Caco-2 (cell line): Measurements from ENCODE around the gene PLD3. TPM values are rescaled to one million over a fixed set of nuclear protein-coding genes. Genes with fewer than 3 reads are reported as not detected.
"Not testable (repeated sequence)": the region's sequence is repeated elsewhere in the genome, so short reads cannot be mapped to it uniquely, and the experiment has no call there.

Experiments
- BruUV-seq: library from RNA; stranded (reverse); fragments of 400-500 nt; replicated peaks from 2 replicates; lab custom pipeline; 2021; lab: Mats Ljungman, UMichigan
- CTCF ChIA-PET: fragments of 300-600 bp; sonication (Branson Sonifier 250); formaldehyde crosslinking; loops from one replicate; lab custom pipeline; 2022; ENCODE audit warnings: antibody characterized with exemption; lab: Charles Lee
- POLR2A ChIA-PET: fragments of 300-600 bp; sonication (Branson Sonifier 250); formaldehyde crosslinking; loops from one replicate; lab custom pipeline; 2022; ENCODE audit warnings: antibody characterized with exemption; lab: Charles Lee
- DNase-seq, 2 experiments: peaks; one replicate each; pipeline versions ENCODE4 v3.0.0 to v3.0.0-alpha.2; 2020 to 2022
- H3K27me3 ChIP-seq: replicated peaks from 2 replicates; pipeline ENCODE4 v1.6.0; 2011; ENCODE audit warnings: low read length; ENCODE audit not compliant: control insufficient read depth, insufficient read depth
- H3K36me3 ChIP-seq: 2 replicates; pipeline ENCODE4 v1.5.1; 2011; ENCODE audit warnings: low read length; ENCODE audit not compliant: control insufficient read depth, insufficient read depth
- H3K4me1 ChIP-seq: fragments of 250-450 bp; sonication (Bioruptor Pico); 2 replicates; pipeline ENCODE4 v1.5.1; 2020; ENCODE audit warnings: mild to moderate bottlenecking
- H3K4me3 ChIP-seq: 2 replicates; pipeline ENCODE4 v1.5.1; 2011; ENCODE audit warnings: low read depth, mild to moderate bottlenecking, control low read depth, low read length
- H3K9me3 ChIP-seq: fragments of 250-450 bp; sonication (Bioruptor Pico); 2 replicates; pipeline ENCODE4 v1.5.1; 2020; ENCODE audit warnings: mild to moderate bottlenecking, moderate library complexity
- H3K27ac Mint-ChIP-seq: one replicate; pipeline ENCODE4 v1.8.0; 2022; ENCODE audit warnings: mixed read lengths; ENCODE audit not compliant: unreplicated experiment
- H3K27me3 Mint-ChIP-seq: one replicate; pipeline ENCODE4 v1.8.0; 2022; ENCODE audit warnings: mixed read lengths; ENCODE audit not compliant: insufficient read depth, unreplicated experiment
- H3K36me3 Mint-ChIP-seq: one replicate; pipeline ENCODE4 v1.8.0; 2022; ENCODE audit warnings: mild to moderate bottlenecking, mixed read lengths; ENCODE audit not compliant: insufficient read depth, unreplicated experiment
- H3K4me1 Mint-ChIP-seq: one replicate; pipeline ENCODE4 v1.8.0; 2022; ENCODE audit warnings: low read depth, mixed read lengths; ENCODE audit not compliant: unreplicated experiment
- H3K4me3 Mint-ChIP-seq: one replicate; pipeline ENCODE4 v1.8.0; 2022; ENCODE audit warnings: mild to moderate bottlenecking, moderate library complexity, mixed read lengths; ENCODE audit not compliant: unreplicated experiment
- H3K9me3 Mint-ChIP-seq: one replicate; pipeline ENCODE4 v1.8.0; 2022; ENCODE audit warnings: mixed read lengths; ENCODE audit not compliant: unreplicated experiment
- intact Hi-C: fragments of 100-400 bp; cut with micrococcal nuclease; formaldehyde crosslinking; loops from one replicate; pipeline ENCODE4 v1.10.0; 2022; ENCODE audit not compliant: unreplicated experiment
- total RNA-seq: library from RNA; stranded (reverse); gene quantifications from 2 replicates; pipeline ENCODE4 v1.2.3, GENCODE V29; 2022
- TF ChIP-seq, protein P1 (sequence below), 2 experiments: fragments of 200-600 bp in 1 of 2; IDR thresholded peaks; 1 replicate in 1 of 2; 2 replicates in 1 of 2; pipeline versions ENCODE4 v1.5.1 to v1.8.0; 2011 to 2022; ENCODE audit warnings: antibody characterized with exemption in 1 of 2, control low read depth in 1 of 2, inconsistent platforms in 1 of 2, low read depth in 1 of 2, low read length in 1 of 2, mild to moderate bottlenecking in 1 of 2, moderate library complexity in 1 of 2; ENCODE audit not compliant: insufficient read depth in 1 of 2, severe bottlenecking in 1 of 2, unreplicated experiment in 1 of 2

Gene PLD3
- total RNA-seq, 1 experiment from 2014 or later: 114 TPM

GRCh38 chr19:40367577-40368434, 19.3 kb downstream of the PLD3 start:
- no peaks in the 10 kb centered on the region for H3K27me3 ChIP-seq
- TF ChIP-seq, protein P1, sequence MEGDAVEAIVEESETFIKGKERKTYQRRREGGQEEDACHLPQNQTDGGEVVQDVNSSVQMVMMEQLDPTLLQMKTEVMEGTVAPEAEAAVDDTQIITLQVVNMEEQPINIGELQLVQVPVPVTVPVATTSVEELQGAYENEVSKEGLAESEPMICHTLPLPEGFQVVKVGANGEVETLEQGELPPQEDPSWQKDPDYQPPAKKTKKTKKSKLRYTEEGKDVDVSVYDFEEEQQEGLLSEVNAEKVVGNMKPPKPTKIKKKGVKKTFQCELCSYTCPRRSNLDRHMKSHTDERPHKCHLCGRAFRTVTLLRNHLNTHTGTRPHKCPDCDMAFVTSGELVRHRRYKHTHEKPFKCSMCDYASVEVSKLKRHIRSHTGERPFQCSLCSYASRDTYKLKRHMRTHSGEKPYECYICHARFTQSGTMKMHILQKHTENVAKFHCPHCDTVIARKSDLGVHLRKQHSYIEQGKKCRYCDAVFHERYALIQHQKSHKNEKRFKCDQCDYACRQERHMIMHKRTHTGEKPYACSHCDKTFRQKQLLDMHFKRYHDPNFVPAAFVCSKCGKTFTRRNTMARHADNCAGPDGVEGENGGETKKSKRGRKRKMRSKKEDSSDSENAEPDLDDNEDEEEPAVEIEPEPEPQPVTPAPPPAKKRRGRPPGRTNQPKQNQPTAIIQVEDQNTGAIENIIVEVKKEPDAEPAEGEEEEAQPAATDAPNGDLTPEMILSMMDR (IDR thresholded peaks at IDR 0.05; ENCODE audit: insufficient read depth in 1 of 2, low read depth in 1 of 2, low read length in 1 of 2, severe bottlenecking in 1 of 2, unreplicated experiment in 1 of 2): no peak
- H3K4me3 ChIP-seq: no peak overlapping the region
- no peaks in the 10 kb centered on the region for H3K9me3 ChIP-seq
- ChIA-PET CTCF (no interaction called here), POLR2A (no interaction called here)
- no peaks in the 10 kb centered on the region for H3K9me3 Mint-ChIP-seq
- BruUV-seq: no TSS peak
- no peaks in the 10 kb centered on the region for H3K4me1 Mint-ChIP-seq
- no peak overlapping the region for H3K4me3 Mint-ChIP-seq
- H3K36me3 ChIP-seq: no peaks in the 10 kb centered on the region; the same call in 1 of the 2 replicates
- no peaks in the 10 kb centered on the region for H3K4me1 ChIP-seq
- DNase-seq: no peak
- no peak overlapping the region for H3K27ac Mint-ChIP-seq
- peaks cover 4% of the 10 kb centered on the region for H3K36me3 Mint-ChIP-seq
- intact Hi-C loops: no loop called here
- H3K27me3 Mint-ChIP-seq: no peaks in the 10 kb centered on the region

DNA sequence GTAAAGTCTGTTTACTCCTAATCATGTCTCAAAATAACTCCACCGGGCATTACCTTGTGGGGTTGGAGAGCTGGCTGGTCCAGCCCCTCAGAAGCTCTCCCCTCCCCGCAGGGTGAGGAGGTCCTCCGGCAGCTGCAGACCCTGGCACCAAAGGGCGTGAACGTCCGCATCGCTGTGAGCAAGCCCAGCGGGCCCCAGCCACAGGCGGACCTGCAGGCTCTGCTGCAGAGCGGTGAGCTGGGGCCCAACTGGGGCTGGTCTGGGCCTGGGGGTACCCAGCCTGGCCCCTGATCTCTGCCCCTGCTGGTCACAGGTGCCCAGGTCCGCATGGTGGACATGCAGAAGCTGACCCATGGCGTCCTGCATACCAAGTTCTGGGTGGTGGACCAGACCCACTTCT, 21.3 kb downstream of the PLD3 start:
- no TSS peak for BruUV-seq
- H3K36me3 ChIP-seq: no peaks in the 10 kb centered on the region; the same call in 1 of the 2 replicates

GRCh38 chr19:40370253-40370652, 21.8 kb downstream of the PLD3 start:
- H3K4me1 ChIP-seq, H3K4me3 ChIP-seq, H3K36me3 ChIP-seq, H3K36me3 Mint-ChIP-seq, H3K27me3 ChIP-seq, CTCF ChIA-PET, H3K4me1 Mint-ChIP-seq, H3K27ac Mint-ChIP-seq, H3K9me3 Mint-ChIP-seq, H3K4me3 Mint-ChIP-seq, DNase-seq, H3K27me3 Mint-ChIP-seq, H3K9me3 ChIP-seq, intact Hi-C loops, BruUV-seq, POLR2A ChIA-PET: not testable (repeated sequence)

More for the DNA sequence above, 21.3 kb downstream of the PLD3 start:
- H3K27ac Mint-ChIP-seq: no peak overlapping the region
- Histone ChIP-seq H3K9me3 (no peaks in the 10 kb centered on the region), H3K4me1 (no peaks in the 10 kb centered on the region), H3K27me3 (no peaks in the 10 kb centered on the region), H3K4me3 (no peak overlapping the region)
- intact Hi-C loops: no loop called here
- H3K27me3 Mint-ChIP-seq: no peaks in the 10 kb centered on the region
- POLR2A ChIA-PET: no interaction called here
- DNase-seq: no peak
- H3K9me3 Mint-ChIP-seq: no peaks in the 10 kb centered on the region
- H3K4me3 Mint-ChIP-seq: no peak overlapping the region
- TF ChIP-seq, protein P1 (IDR thresholded peaks at IDR 0.05; ENCODE audit: insufficient read depth in 1 of 2, low read depth in 1 of 2, low read length in 1 of 2, severe bottlenecking in 1 of 2, unreplicated experiment in 1 of 2): no peak
- H3K4me1 Mint-ChIP-seq: no peaks in the 10 kb centered on the region
- H3K36me3 Mint-ChIP-seq: peaks cover 3% of the 10 kb centered on the region
- CTCF ChIA-PET: no interaction called here
